ENCODE results near the gene NUSAP1.

DNA sequence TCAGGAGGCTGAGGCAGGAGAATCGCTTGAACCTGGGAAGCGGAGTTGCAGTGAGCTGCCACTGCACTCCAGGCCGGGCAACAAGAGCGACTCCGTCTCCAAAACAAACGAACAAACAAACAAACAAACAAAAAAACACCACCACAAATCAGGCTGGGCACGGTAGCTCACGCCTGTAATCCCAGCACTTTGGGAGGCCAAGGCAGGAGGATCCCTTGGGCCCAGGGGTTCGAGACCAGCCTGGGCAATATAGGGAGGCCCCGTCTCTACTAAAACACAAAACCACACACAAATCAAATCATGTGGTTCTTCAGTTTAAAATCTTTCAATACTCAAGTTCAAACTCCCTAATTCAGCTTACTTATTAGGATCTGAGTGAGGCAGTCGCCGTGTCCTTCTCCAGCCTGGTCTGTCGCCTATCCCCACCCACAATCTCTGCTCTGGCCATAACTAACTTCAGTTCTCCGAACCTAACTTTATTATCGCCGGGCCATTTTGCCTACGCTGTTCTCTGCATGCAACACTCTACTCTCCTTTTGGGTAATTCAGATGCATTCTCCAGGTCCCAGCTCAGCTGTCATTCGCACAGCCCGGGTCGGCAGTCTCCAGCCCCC, 83.6 kb downstream of the NUSAP1 start:
- TF ChIP-seq CREB1 (IDR thresholded peaks at IDR 0.05; ENCODE audit: low read depth) (no peak), CREM (IDR thresholded peaks at IDR 0.05; ENCODE audit: low read depth) (no peak)
- TF ChIP-seq, protein P1, sequence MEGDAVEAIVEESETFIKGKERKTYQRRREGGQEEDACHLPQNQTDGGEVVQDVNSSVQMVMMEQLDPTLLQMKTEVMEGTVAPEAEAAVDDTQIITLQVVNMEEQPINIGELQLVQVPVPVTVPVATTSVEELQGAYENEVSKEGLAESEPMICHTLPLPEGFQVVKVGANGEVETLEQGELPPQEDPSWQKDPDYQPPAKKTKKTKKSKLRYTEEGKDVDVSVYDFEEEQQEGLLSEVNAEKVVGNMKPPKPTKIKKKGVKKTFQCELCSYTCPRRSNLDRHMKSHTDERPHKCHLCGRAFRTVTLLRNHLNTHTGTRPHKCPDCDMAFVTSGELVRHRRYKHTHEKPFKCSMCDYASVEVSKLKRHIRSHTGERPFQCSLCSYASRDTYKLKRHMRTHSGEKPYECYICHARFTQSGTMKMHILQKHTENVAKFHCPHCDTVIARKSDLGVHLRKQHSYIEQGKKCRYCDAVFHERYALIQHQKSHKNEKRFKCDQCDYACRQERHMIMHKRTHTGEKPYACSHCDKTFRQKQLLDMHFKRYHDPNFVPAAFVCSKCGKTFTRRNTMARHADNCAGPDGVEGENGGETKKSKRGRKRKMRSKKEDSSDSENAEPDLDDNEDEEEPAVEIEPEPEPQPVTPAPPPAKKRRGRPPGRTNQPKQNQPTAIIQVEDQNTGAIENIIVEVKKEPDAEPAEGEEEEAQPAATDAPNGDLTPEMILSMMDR (IDR thresholded peaks at IDR 0.05 in 2 of 3, conservative IDR thresholded peaks at IDR 0.05 in 1 of 3; ENCODE audit: control insufficient read depth in 2 of 3, extremely low read depth in 1 of 3, insufficient read depth in 1 of 3, low read depth in 3 of 3, low read length in 3 of 3), result no peak

All from GM12878 (cell line).